A549 (cell line): ENCODE results near the gene TSPO2. TPM values are rescaled to one million over a fixed set of nuclear protein-coding genes. Genes with fewer than 3 reads are reported as not detected.

Source experiments
- ATAC-seq, 2 experiments: fragments of 200-7000 bp in 1 of 2; fragments of >200 bp in 1 of 2; cut with Nextera tagmentation in 1 of 2; cut with Tn5 transposase in 1 of 2; 3 replicates each; pipeline versions ENCODE4 v1.8.0 to v1.9.1; 2018 to 2020; ENCODE audit warnings: mild to moderate bottlenecking in 1 of 2, moderate library complexity in 1 of 2
- CTCF ChIA-PET: fragments of 300-600 bp; sonication (Branson Sonifier 250); formaldehyde crosslinking; extraction: SDS; loops from one replicate; lab custom pipeline; 2021; ENCODE audit warnings: antibody characterized with exemption, inconsistent platforms; lab: Yijun Ruan, JAX
- POLR2A ChIA-PET: fragments of 350-600 bp; formaldehyde crosslinking; extraction: SDS; loops from one replicate; lab custom pipeline; 2021; ENCODE audit warnings: antibody characterized with exemption, inconsistent platforms; lab: Yijun Ruan, JAX
- DNase-seq, 2 experiments: peaks; one replicate each; pipeline versions ENCODE4 v3.0.0 to v3.0.0-alpha.2; 2011 to 2016; ENCODE audit warnings: low read depth in 1 of 2, low spot score in 1 of 2
- FAIRE-seq: peaks from 2 replicates; lab custom pipeline; 2011; peaks lifted over from hg19 to GRCh38; lab: Jason Lieb, UNC
- H3K27ac ChIP-seq, 2 experiments: fragments of >200 bp; sonication (Bioruptor Twin); formaldehyde crosslinking; 3 replicates each; pipeline ENCODE4 v1.5.1; 2016 to 2017
- H3K4me1 ChIP-seq: fragments of >200 bp; sonication (Bioruptor Twin); formaldehyde crosslinking; 3 replicates; pipeline ENCODE4 v1.6.1; 2016
- H3K4me2 ChIP-seq: fragments of >200 bp; sonication (Bioruptor Twin); formaldehyde crosslinking; 3 replicates; pipeline ENCODE4 v1.6.1; 2016
- H3K4me3 ChIP-seq: fragments of >200 bp; sonication (Bioruptor Twin); formaldehyde crosslinking; 3 replicates; pipeline ENCODE4 v1.5.1; 2016
- H3K9me3 ChIP-seq: fragments of >200 bp; sonication (Bioruptor Twin); formaldehyde crosslinking; 3 replicates; pipeline ENCODE4 v1.6.1; 2016
- E2F6 ChIP-seq: IDR thresholded peaks from 2 replicates; pipeline ENCODE4 v1.6.1; 2012; ENCODE audit warnings: low read depth, borderline replicate concordance
- EHF ChIP-seq: fragments of 250-450 bp; sonication (Bioruptor Pico); IDR thresholded peaks from 2 replicates; pipeline ENCODE4 v1.5.0; 2020; ENCODE audit warnings: mild to moderate bottlenecking
- EP300 ChIP-seq, 2 experiments: fragments of >200 bp; sonication (Bioruptor Twin); formaldehyde crosslinking; IDR thresholded peaks; 2 replicates in 1 of 2; 3 replicates in 1 of 2; pipeline ENCODE4 v1.6.1; 2016 to 2017
- FOSB ChIP-seq: fragments of 250-450 bp; sonication (Bioruptor Pico); IDR thresholded peaks from 2 replicates; pipeline ENCODE4 v1.5.0; 2020; ENCODE audit warnings: mild to moderate bottlenecking, moderate library complexity
- FOSL2 ChIP-seq, 2 experiments: fragments of 450-650 bp in 1 of 2; fragments of >200 bp in 1 of 2; sonication (Bioruptor Twin) in 1 of 2; formaldehyde crosslinking; IDR thresholded peaks; 2 replicates each; pipeline versions ENCODE4 v1.5.0 to v1.6.1; 2016 to 2020; ENCODE audit warnings: mild to moderate bottlenecking in 1 of 2, moderate library complexity in 1 of 2
- GATA3 ChIP-seq: IDR thresholded peaks from 2 replicates; pipeline ENCODE4 v1.6.1; 2012; ENCODE audit warnings: borderline replicate concordance
- HEYL ChIP-seq: fragments of 250-450 bp; sonication (Bioruptor Pico); IDR thresholded peaks from 2 replicates; pipeline ENCODE4 v1.8.0; 2021; ENCODE audit warnings: mild to moderate bottlenecking, moderate library complexity
- HOXB13 ChIP-seq: fragments of 250-450 bp; sonication (Bioruptor Pico); IDR thresholded peaks from 2 replicates; pipeline ENCODE4 v1.5.0; 2020; ENCODE audit warnings: low read depth, mild to moderate bottlenecking, moderate library complexity
- MAX ChIP-seq: IDR thresholded peaks from 2 replicates; pipeline ENCODE4 v1.6.1; 2012
- MAZ ChIP-seq: fragments of 150-350 bp; IDR thresholded peaks from 2 replicates; pipeline ENCODE4 v1.6.1; 2014; ENCODE audit warnings: antibody characterized with exemption, low read depth, low read length, borderline replicate concordance
- NR3C1 ChIP-seq: fragments of >200 bp; sonication (Bioruptor Twin); formaldehyde crosslinking; IDR thresholded peaks from 3 replicates; pipeline ENCODE4 v1.6.1; 2017
- PHF8 ChIP-seq: fragments of 200-600 bp; sonication (generic); IDR thresholded peaks from 2 replicates; pipeline ENCODE4 v1.6.1; 2016; ENCODE audit warnings: low read depth, mild to moderate bottlenecking, antibody characterized with exemption, moderate library complexity, borderline replicate concordance
- RAD21 ChIP-seq, 2 experiments: fragments of >200 bp in 1 of 2; sonication (Bioruptor Twin) in 1 of 2; formaldehyde crosslinking in 1 of 2; IDR thresholded peaks in 1 of 2; conservative IDR thresholded peaks in 1 of 2; 2 replicates in 1 of 2; 3 replicates in 1 of 2; pipeline ENCODE4 v1.6.1; 2012 to 2018; ENCODE audit warnings: inconsistent platforms in 1 of 2
- RARB ChIP-seq: fragments of 250-450 bp; sonication (Bioruptor Pico); IDR thresholded peaks from 2 replicates; pipeline ENCODE4 v1.8.0; 2021; ENCODE audit warnings: mild to moderate bottlenecking, moderate library complexity
- RFX5 ChIP-seq: fragments of 450-650 bp; IDR thresholded peaks from 2 replicates; pipeline ENCODE4 v1.7.1; 2014; ENCODE audit warnings: antibody characterized with exemption, mild to moderate bottlenecking, moderate library complexity
- SREBF2 ChIP-seq: fragments of 450-650 bp; IDR thresholded peaks from 2 replicates; pipeline ENCODE4 v1.6.1; 2014; ENCODE audit warnings: mild to moderate bottlenecking, moderate library complexity
- USF2 ChIP-seq: fragments of 450-650 bp; IDR thresholded peaks from 2 replicates; pipeline ENCODE4 v1.6.1; 2014; ENCODE audit warnings: antibody characterized with exemption
- ZNF302 ChIP-seq: fragments of 250-450 bp; sonication (Bioruptor Pico); IDR thresholded peaks from 2 replicates; pipeline ENCODE4 v1.9.0; 2021; ENCODE audit warnings: inconsistent platforms, mild to moderate bottlenecking, moderate library complexity
- WGBS: methylation state at CpG from one replicate; pipeline ENCODE4 v1.1.6; 2017; ENCODE audit errors: missing lambda C conversion rate; 5-methylcytosine and 5-hydroxymethylcytosine counted together
- polyA plus RNA-seq, 4 experiments: library from polyadenylated mRNA; depleted of rRNA in 3 of 4; stranded (reverse); fragments of >200 nt; fragmentation: RNase III in 1 of 4; extraction: RNeasy Plus Mini Kit Qiagen cat#74134 plus additional on column Dnase treatment in 1 of 4; gene quantifications; 2 replicates in 3 of 4; 3 replicates in 1 of 4; pipeline ENCODE4 v1.2.3, GENCODE V29; 2011 to 2017
- TF ChIP-seq, protein P1 (sequence below): fragments of 150-350 bp; IDR thresholded peaks from 2 replicates; pipeline ENCODE4 v1.6.1; 2014; ENCODE audit warnings: low read depth, mild to moderate bottlenecking, low read length
- TF ChIP-seq, protein P2 (sequence below): fragments of 200-600 bp; sonication (generic); IDR thresholded peaks from 2 replicates; pipeline ENCODE4 v1.6.1; 2016; ENCODE audit warnings: antibody characterized with exemption, mild to moderate bottlenecking, moderate library complexity

Gene TSPO2
- polyA plus RNA-seq, 2 of the 4 experiments (the other 2 are of a cell fraction), result not detected

GRCh38 chr6:41083072-41083471 lies 40.8 kb downstream of the TSPO2 start (continued):
- TF ChIP-seq MAX, result no peak

GRCh38 chr6:41085182-41085581 lies 42.9 kb downstream of the TSPO2 start:
- POLR2A ChIA-PET, result no interaction called here
- ATAC-seq (no peak), DNase-seq (no peak), FAIRE-seq (no peak)
- Histone ChIP-seq H3K4me2 (no peak overlapping the region), H3K4me1 (no peaks in the 10 kb centered on the region), H3K4me3 (no peak overlapping the region), H3K27ac (no peak overlapping the region), H3K9me3 (no peaks in the 10 kb centered on the region)
- TF ChIP-seq EHF (CRISPR knock-in tag) (no peak), SREBF2 (no peak), HEYL (CRISPR knock-in tag) (no peak), RFX5 (no peak)
- CTCF ChIA-PET, result no interaction called here

- no peak overlapping the region for H3K27ac ChIP-seq
- FAIRE-seq (no peak), DNase-seq (no peak), ATAC-seq (no peak)
- CTCF ChIA-PET, result interaction anchor here (0.6 kb wide), 2 partner anchors 733 to 1195 kb away, joined by 3 to 4 read pairs; no protein-coding TSS in a partner anchor
- H3K4me1 ChIP-seq, result no peaks in the 10 kb centered on the region
- no peak overlapping the region for H3K4me3 ChIP-seq
- POLR2A ChIA-PET, result no interaction called here
- no peak for TF ChIP-seq USF2
- TF ChIP-seq, protein P1, sequence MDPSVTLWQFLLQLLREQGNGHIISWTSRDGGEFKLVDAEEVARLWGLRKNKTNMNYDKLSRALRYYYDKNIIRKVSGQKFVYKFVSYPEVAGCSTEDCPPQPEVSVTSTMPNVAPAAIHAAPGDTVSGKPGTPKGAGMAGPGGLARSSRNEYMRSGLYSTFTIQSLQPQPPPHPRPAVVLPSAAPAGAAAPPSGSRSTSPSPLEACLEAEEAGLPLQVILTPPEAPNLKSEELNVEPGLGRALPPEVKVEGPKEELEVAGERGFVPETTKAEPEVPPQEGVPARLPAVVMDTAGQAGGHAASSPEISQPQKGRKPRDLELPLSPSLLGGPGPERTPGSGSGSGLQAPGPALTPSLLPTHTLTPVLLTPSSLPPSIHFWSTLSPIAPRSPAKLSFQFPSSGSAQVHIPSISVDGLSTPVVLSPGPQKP, result no peak
- TF ChIP-seq E2F6, result no peak
- TF ChIP-seq HOXB13 (CRISPR knock-in tag), result no peak
- TF ChIP-seq MAZ, result no peak
- no peak for TF ChIP-seq RARB (CRISPR knock-in tag)
- no peak for TF ChIP-seq GATA3
- TF ChIP-seq FOSL2 (IDR thresholded peaks at IDR 0.05), result no peak
- no peak for TF ChIP-seq FOSL2 (CRISPR knock-in tag; IDR thresholded peaks at IDR 0.05)
- no peak for TF ChIP-seq FOSB (CRISPR knock-in tag)
- TF ChIP-seq PHF8, result no peak
- no peak for TF ChIP-seq ZNF302 (CRISPR knock-in tag)
- TF ChIP-seq NR3C1, result no peak
- TF ChIP-seq RAD21 (conservative IDR thresholded peaks at IDR 0.05 in 1 of 2, IDR thresholded peaks at IDR 0.05 in 1 of 2), result no peak
- TF ChIP-seq EP300 (IDR thresholded peaks at IDR 0.05), result no peak
- TF ChIP-seq, protein P2, sequence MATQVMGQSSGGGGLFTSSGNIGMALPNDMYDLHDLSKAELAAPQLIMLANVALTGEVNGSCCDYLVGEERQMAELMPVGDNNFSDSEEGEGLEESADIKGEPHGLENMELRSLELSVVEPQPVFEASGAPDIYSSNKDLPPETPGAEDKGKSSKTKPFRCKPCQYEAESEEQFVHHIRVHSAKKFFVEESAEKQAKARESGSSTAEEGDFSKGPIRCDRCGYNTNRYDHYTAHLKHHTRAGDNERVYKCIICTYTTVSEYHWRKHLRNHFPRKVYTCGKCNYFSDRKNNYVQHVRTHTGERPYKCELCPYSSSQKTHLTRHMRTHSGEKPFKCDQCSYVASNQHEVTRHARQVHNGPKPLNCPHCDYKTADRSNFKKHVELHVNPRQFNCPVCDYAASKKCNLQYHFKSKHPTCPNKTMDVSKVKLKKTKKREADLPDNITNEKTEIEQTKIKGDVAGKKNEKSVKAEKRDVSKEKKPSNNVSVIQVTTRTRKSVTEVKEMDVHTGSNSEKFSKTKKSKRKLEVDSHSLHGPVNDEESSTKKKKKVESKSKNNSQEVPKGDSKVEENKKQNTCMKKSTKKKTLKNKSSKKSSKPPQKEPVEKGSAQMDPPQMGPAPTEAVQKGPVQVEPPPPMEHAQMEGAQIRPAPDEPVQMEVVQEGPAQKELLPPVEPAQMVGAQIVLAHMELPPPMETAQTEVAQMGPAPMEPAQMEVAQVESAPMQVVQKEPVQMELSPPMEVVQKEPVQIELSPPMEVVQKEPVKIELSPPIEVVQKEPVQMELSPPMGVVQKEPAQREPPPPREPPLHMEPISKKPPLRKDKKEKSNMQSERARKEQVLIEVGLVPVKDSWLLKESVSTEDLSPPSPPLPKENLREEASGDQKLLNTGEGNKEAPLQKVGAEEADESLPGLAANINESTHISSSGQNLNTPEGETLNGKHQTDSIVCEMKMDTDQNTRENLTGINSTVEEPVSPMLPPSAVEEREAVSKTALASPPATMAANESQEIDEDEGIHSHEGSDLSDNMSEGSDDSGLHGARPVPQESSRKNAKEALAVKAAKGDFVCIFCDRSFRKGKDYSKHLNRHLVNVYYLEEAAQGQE, result no peak
- H3K4me2 ChIP-seq, result no peak overlapping the region
- 95% methylated on average over 4 of the region's 4 CpGs for WGBS
- no peaks in the 10 kb centered on the region for H3K9me3 ChIP-seq
Measured at GRCh38 chr6:41088451-41088850, 46.2 kb downstream of the TSPO2 start.
